Breast epithelium (tissue), 3 donors: ENCODE measurements around the gene USP10.

Experiments used
- CTCF ChIP-seq, 3 donors: fragments of 450-650 bp; IDR thresholded peaks; one replicate each; pipeline ENCODE4 v1.5.1; 2016 to 2017; ENCODE audit warnings: antibody characterized with exemption in 3 of 3, mild to moderate bottlenecking in 3 of 3, moderate library complexity in 3 of 3
- POLR2AphosphoS5 ChIP-seq, 3 donors: sonication (generic); formaldehyde crosslinking; IDR thresholded peaks; one replicate each; pipeline ENCODE4 v1.6.1; 2017; ENCODE audit warnings: antibody characterized with exemption in 3 of 3

- TF ChIP-seq POLR2AphosphoS5 (IDR thresholded peaks at IDR 0.05) (no peak), CTCF (IDR thresholded peaks at IDR 0.05) (no peak)
Observed at GRCh38 chr16:84787263-84787622, 87.4 kb downstream of the USP10 start.
